Tibial nerve (tissue), 4 donors: Measurements from ENCODE around the gene ZNF423. TPM values are rescaled to one million over a fixed set of nuclear protein-coding genes. Genes with fewer than 3 reads are reported as not detected.
A peak's percentile ranks its signal among the peaks of the same experiment; 100 is the strongest.
"Not testable (repeated sequence)": the region's sequence is repeated elsewhere in the genome, so short reads cannot be mapped to it uniquely, and the experiment has no call there.

ENCODE experiments used
- DNase-seq, 2 donors: peaks; one replicate each; pipeline ENCODE4 v3.0.0-alpha.2; 2019; ENCODE audit warnings: low spot score in 2 of 2
- H3K27ac ChIP-seq, 4 donors: fragments of 200-600 bp; sonication (generic) in 3 of 4; one replicate each; pipeline ENCODE4 v1.5.1; 2017 to 2019; ENCODE audit warnings: mild to moderate bottlenecking in 1 of 4
- H3K27me3 ChIP-seq, 2 donors: fragments of 200-600 bp; sonication (generic) in 1 of 2; one replicate each; pipeline versions ENCODE4 v1.5.1 to v1.6.0; 2017 to 2019
- H3K36me3 ChIP-seq, 3 donors: fragments of 200-600 bp; sonication (generic); one replicate each; pipeline ENCODE4 v1.5.1; 2018 to 2019
- H3K4me1 ChIP-seq, 4 donors: fragments of 200-600 bp; sonication (generic) in 3 of 4; one replicate each; pipeline ENCODE4 v1.5.1; 2017 to 2019
- H3K4me3 ChIP-seq, 4 donors: fragments of 200-600 bp; sonication (generic) in 3 of 4; one replicate each; pipeline ENCODE4 v1.5.1; 2017 to 2019; ENCODE audit warnings: mild to moderate bottlenecking in 1 of 4, moderate library complexity in 1 of 4
- H3K9me3 ChIP-seq, 4 donors: fragments of 200-600 bp; sonication (generic) in 3 of 4; one replicate each; pipeline ENCODE4 v1.5.1; 2017 to 2019
- CTCF ChIP-seq, 5 experiments: fragments of 200-600 bp in 3 of 5; fragments of 450-650 bp in 2 of 5; sonication (generic) in 3 of 5; IDR thresholded peaks; one replicate each; pipeline ENCODE4 v1.5.1; 2016 to 2019; ENCODE audit warnings: antibody characterized with exemption in 5 of 5, mild to moderate bottlenecking in 3 of 5, moderate library complexity in 2 of 5
- EP300 ChIP-seq, 2 donors: sonication (generic); formaldehyde crosslinking; IDR thresholded peaks; one replicate each; pipeline ENCODE4 v1.6.1; 2017; ENCODE audit warnings: antibody characterized with exemption in 2 of 2, mild to moderate bottlenecking in 1 of 2
- POLR2A ChIP-seq, 2 donors: fragments of 450-650 bp; IDR thresholded peaks; one replicate each; pipeline ENCODE4 v1.6.1; 2017; ENCODE audit warnings: antibody characterized with exemption in 2 of 2, mild to moderate bottlenecking in 2 of 2, moderate library complexity in 2 of 2
- WGBS, 2 donors: methylation state at CpG; one replicate each; pipeline ENCODE4 v1.1.5; 2018; 5-methylcytosine and 5-hydroxymethylcytosine counted together
- total RNA-seq, 4 donors: library from RNA; depleted of rRNA; stranded (reverse); fragments of >200 nt; gene quantifications; one replicate each; pipeline ENCODE4 v1.1.0, GENCODE V29; 2016

ZNF423 gene
- total RNA-seq, 4 donors from 2014 or later: 15.9 to 20.5 (median 18.5) TPM

GRCh38 chr16:49884033-49885015, 28.4 kb upstream of the ZNF423 start:
- Histone ChIP-seq H3K9me3 (peaks cover 0 to under 1% (median 0%) of the 10 kb centered on the region in 4 donors), H3K4me3 (no peak overlapping the region), H3K27ac (no peak overlapping the region), H3K36me3 (no peaks in the 10 kb centered on the region), H3K27me3 (peaks cover 0 to 2% of the 10 kb centered on the region in 2 donors), H3K4me1 (peaks cover 0 to 6% (median 0%) of the 10 kb centered on the region in 4 donors)
- no peak for DNase-seq
- WGBS, 2 donors: 51 to 58% methylated on average over 14 of the region's 14 CpGs
- TF ChIP-seq CTCF (IDR thresholded peaks at IDR 0.05) (no peak), POLR2A (IDR thresholded peaks at IDR 0.05) (no peak), EP300 (IDR thresholded peaks at IDR 0.05) (no peak)

DNA sequence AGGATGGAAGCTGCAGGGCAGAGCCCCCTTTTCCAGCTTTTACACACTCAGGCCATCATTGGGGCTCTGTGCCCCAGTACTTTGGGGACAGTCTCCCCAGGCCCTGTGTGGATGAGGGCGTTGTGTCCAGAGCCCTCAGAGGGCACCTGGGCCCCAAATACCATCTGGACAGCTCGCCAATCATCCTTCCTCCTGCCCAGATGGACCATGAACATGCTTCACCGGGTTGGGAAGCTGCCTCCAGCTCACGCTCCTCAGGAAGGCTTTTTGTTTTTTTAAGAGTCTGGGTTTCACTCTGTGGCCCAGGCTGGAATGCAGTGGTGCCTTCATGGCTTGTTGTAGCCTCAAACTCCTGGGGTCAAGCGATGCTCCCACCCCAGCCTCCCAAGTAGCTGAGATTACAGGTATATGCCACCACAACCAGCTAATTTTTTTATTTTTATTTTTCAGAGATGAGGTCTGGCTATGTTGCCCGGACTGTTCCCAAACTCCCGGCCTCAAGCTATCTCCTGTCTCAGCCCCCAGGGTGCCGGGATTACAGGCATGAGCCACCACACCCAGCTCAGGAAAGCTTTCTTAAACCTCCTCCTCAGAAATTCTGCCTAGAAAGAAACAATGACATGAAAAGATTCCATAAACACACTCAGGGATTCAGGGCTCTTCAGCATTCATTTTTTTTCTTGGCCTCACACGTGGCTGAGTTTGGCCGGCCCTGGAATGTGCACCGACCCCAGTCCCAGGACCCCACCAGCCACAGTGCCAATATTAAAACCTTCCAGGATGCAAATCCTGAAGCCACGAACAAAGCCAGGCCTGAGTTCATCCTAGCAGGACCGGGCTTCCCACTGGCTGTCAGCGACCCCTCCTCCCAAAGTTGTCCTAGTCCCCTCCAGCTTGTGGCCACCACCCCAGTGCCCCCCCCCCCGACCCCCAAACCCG, 27.4 kb upstream of the ZNF423 start:
- H3K4me3 ChIP-seq: no peak overlapping the region
- DNase-seq: no peak
- H3K36me3 ChIP-seq: no peaks in the 10 kb centered on the region
- H3K27ac ChIP-seq: no peak overlapping the region
- peaks cover 0 to 6% (median 0%) of the 10 kb centered on the region in 4 donors for H3K4me1 ChIP-seq
- peaks cover 0 to 2% of the 10 kb centered on the region in 2 donors for H3K27me3 ChIP-seq
- no peaks in the 10 kb centered on the region for H3K9me3 ChIP-seq
- TF ChIP-seq POLR2A (IDR thresholded peaks at IDR 0.05): no peak
- TF ChIP-seq CTCF (IDR thresholded peaks at IDR 0.05): no peak
- TF ChIP-seq EP300 (IDR thresholded peaks at IDR 0.05): no peak
- 50 to 67% methylated on average over 16 of the region's 16 CpGs for WGBS, 2 donors

- DNase-seq: no peak
- Histone ChIP-seq H3K4me3 (no peak overlapping the region), H3K27me3 (peaks cover 0 to 13% of the 10 kb centered on the region in 2 donors), H3K27ac (no peak overlapping the region), H3K36me3 (no peaks in the 10 kb centered on the region), H3K4me1 (peaks cover 0 to 6% (median 1%) of the 10 kb centered on the region in 4 donors), H3K9me3 (no peaks in the 10 kb centered on the region)
- TF ChIP-seq POLR2A (IDR thresholded peaks at IDR 0.05): no peak
- no peak for TF ChIP-seq CTCF (IDR thresholded peaks at IDR 0.05)
- TF ChIP-seq EP300 (IDR thresholded peaks at IDR 0.05): no peak
- 86 to 89% methylated on average over 7 of the region's 7 CpGs for WGBS, 2 donors
Measured at GRCh38 chr16:49881890-49882289, 26.0 kb upstream of the ZNF423 start.

- H3K4me3 ChIP-seq, H3K9me3 ChIP-seq, H3K36me3 ChIP-seq, DNase-seq, H3K27ac ChIP-seq: not testable (repeated sequence)
- 92 to 100% methylated on average over 1 to 3 of the region's 3 CpGs for WGBS, 2 donors
- H3K27me3 ChIP-seq: peaks cover 0 to 21% of the 10 kb centered on the region in 2 donors
- peaks cover 0 to 15% (median 9%) of the 10 kb centered on the region in 4 donors for H3K4me1 ChIP-seq
Measured at GRCh38 chr16:49878540-49878939, 22.6 kb upstream of the ZNF423 start.

DNA sequence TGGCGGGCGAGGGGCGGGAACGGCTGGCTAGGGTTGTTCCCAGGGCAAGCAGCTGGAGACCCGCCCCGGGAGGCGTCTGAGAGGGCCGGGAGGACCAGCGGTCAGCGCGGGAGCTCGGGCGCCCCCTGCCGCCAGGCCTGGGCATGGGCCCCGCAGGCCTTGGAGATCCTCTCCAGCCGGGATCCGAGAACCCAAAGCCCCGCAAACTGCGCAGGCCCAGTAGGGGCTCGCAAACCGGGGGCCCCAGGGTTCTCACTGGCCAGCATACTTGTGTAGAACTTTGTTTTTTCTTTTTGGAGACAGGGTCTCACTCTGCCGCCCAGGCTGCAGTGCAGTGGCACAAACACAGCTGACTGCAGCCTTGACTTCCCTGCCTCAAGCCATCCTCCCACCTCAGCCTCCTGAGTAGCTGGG, 20.8 kb upstream of the ZNF423 start:
- peak overlapping the region; percentile 7 to 44 (median 22) for H3K4me3 ChIP-seq
- H3K27me3 ChIP-seq: peaks cover 0 to 21% of the 10 kb centered on the region in 2 donors
- peak overlapping the region in 2 of 4 donors; percentile 68 to 70 for H3K27ac ChIP-seq
- 6% methylated on average over 12 to 16 of the region's 22 CpGs for WGBS, 2 donors
- peaks cover 0 to 15% (median 9%) of the 10 kb centered on the region in 4 donors for H3K4me1 ChIP-seq
- H3K36me3 ChIP-seq: no peaks in the 10 kb centered on the region
- peak in 1 of 2 donors; percentile 16 for DNase-seq
- TF ChIP-seq POLR2A (IDR thresholded peaks at IDR 0.05): no peak
- TF ChIP-seq EP300 (IDR thresholded peaks at IDR 0.05): no peak
- TF ChIP-seq CTCF (IDR thresholded peaks at IDR 0.05): peak; percentile 70 to 85 (median 80)
- H3K9me3 ChIP-seq: no peaks in the 10 kb centered on the region
